ENCODE data around the gene HAP1. TPM values are rescaled to one million over a fixed set of nuclear protein-coding genes. Genes with fewer than 3 reads are reported as not detected.
"Not testable (repeated sequence)": the region's sequence is repeated elsewhere in the genome, so short reads cannot be mapped to it uniquely, and the experiment has no call there.

HAP1 gene
- total RNA-seq, 1 donor from 2014 or later, result 0.45 TPM

- no peak overlapping the region for H3K4me3 Mint-ChIP-seq
- H3K4me1 Mint-ChIP-seq, result peaks cover 60% of the 10 kb centered on the region
- peak overlapping the region; percentile 86 for H3K27ac Mint-ChIP-seq
- TF ChIP-seq CTCF (IDR thresholded peaks at IDR 0.05; ENCODE audit: unreplicated experiment), result no peak
- H3K27me3 Mint-ChIP-seq (ENCODE audit: low read depth), result no peaks in the 10 kb centered on the region
- peaks cover 10% of the 10 kb centered on the region for H3K36me3 Mint-ChIP-seq
- no peaks in the 10 kb centered on the region for H3K9me3 Mint-ChIP-seq
- DNase-seq (ENCODE audit: low spot score in 2 of 2, unreplicated experiment in 2 of 2), result no peak
Measured at GRCh38 chr17:41777157-41777573, 42.7 kb upstream of the HAP1 start.

GRCh38 chr17:41776262-41776900, 41.9 kb upstream of the HAP1 start:
- Mint-ChIP-seq H3K4me1 (peaks cover 55% of the 10 kb centered on the region), H3K27ac (peak overlapping the region; percentile 67)
- H3K9me3 Mint-ChIP-seq; DNase-seq (ENCODE audit: low spot score in 2 of 2, unreplicated experiment in 2 of 2); H3K36me3 Mint-ChIP-seq; H3K27me3 Mint-ChIP-seq (ENCODE audit: low read depth); H3K4me3 Mint-ChIP-seq: not testable (repeated sequence)

- no peak for DNase-seq (ENCODE audit: low spot score in 2 of 2, unreplicated experiment in 2 of 2)
- no peak overlapping the region for H3K4me3 Mint-ChIP-seq
- H3K36me3 Mint-ChIP-seq, result peaks cover 10% of the 10 kb centered on the region
- H3K27me3 Mint-ChIP-seq (ENCODE audit: low read depth), result no peaks in the 10 kb centered on the region
- no peak for TF ChIP-seq CTCF (IDR thresholded peaks at IDR 0.05; ENCODE audit: unreplicated experiment)
- H3K27ac Mint-ChIP-seq, result peak overlapping the region; percentile 67
- H3K9me3 Mint-ChIP-seq, result no peaks in the 10 kb centered on the region
- peaks cover 52% of the 10 kb centered on the region for H3K4me1 Mint-ChIP-seq
Measured at GRCh38 chr17:41775394-41776226, 41.2 kb upstream of the HAP1 start.

GRCh38 chr17:41773731-41774193, 39.3 kb upstream of the HAP1 start:
- no peaks in the 10 kb centered on the region for H3K9me3 Mint-ChIP-seq
- DNase-seq (ENCODE audit: low spot score in 2 of 2, unreplicated experiment in 2 of 2), result no peak
- H3K27me3 Mint-ChIP-seq (ENCODE audit: low read depth), result no peaks in the 10 kb centered on the region

GRCh38 chr17:41773190-41773588, 38.7 kb upstream of the HAP1 start:
- DNase-seq (ENCODE audit: low spot score in 2 of 2, unreplicated experiment in 2 of 2), result peak in 1 of 2 experiments; percentile 63
- no peak for TF ChIP-seq CTCF (IDR thresholded peaks at IDR 0.05; ENCODE audit: unreplicated experiment)
- peaks cover 49% of the 10 kb centered on the region for H3K4me1 Mint-ChIP-seq
- H3K27me3 Mint-ChIP-seq (ENCODE audit: low read depth), result no peaks in the 10 kb centered on the region
- H3K9me3 Mint-ChIP-seq, result no peaks in the 10 kb centered on the region
- peaks cover 19% of the 10 kb centered on the region for H3K36me3 Mint-ChIP-seq
- H3K4me3 Mint-ChIP-seq, result peak overlapping the region; percentile 22
- peak overlapping the region; percentile 95 for H3K27ac Mint-ChIP-seq

More at GRCh38 chr17:41773731-41774193, 39.3 kb upstream of the HAP1 start:
- Mint-ChIP-seq H3K27ac (peak overlapping the region; percentile 95), H3K4me3 (no peak overlapping the region), H3K4me1 (peaks cover 50% of the 10 kb centered on the region), H3K36me3 (peaks cover 16% of the 10 kb centered on the region)
- no peak for TF ChIP-seq CTCF (IDR thresholded peaks at IDR 0.05; ENCODE audit: unreplicated experiment)
